PC-3 (cell line): Measurements from ENCODE around the gene GDF11. TPM values are rescaled to one million over a fixed set of nuclear protein-coding genes. Genes with fewer than 3 reads are reported as not detected.

Source experiments
- ATAC-seq: fragments of 200-7000 bp; cut with Tn5 transposase; 2 replicates; pipeline ENCODE4 v1.9.1; 2020; ENCODE audit warnings: mild to moderate bottlenecking, moderate library complexity
- BruUV-seq: library from RNA; stranded (reverse); fragments of 400-500 nt; replicated peaks from 2 replicates; lab custom pipeline; 2021; lab: Mats Ljungman, UMichigan
- CTCF ChIA-PET: fragments of 300-600 bp; sonication (Branson Sonifier 250); formaldehyde crosslinking; loops from one replicate; lab custom pipeline; 2022; ENCODE audit warnings: antibody characterized with exemption; lab: Charles Lee
- POLR2A ChIA-PET: fragments of 300-600 bp; sonication (Branson Sonifier 250); formaldehyde crosslinking; loops from one replicate; lab custom pipeline; 2022; ENCODE audit warnings: antibody characterized with exemption; ENCODE audit not compliant: unreplicated experiment; lab: Charles Lee
- DNase-seq: peaks from one replicate; pipeline ENCODE4 v3.0.0-alpha.2; 2015
- H2AFZ ChIP-seq: fragments of 300-600 bp; sonication (generic); 2 replicates; pipeline ENCODE4 v1.6.0; 2016; ENCODE audit warnings: antibody characterized with exemption, low read length
- H3F3A ChIP-seq: fragments of 300-600 bp; sonication (generic); one replicate; pipeline ENCODE4 v1.6.0; 2017; ENCODE audit warnings: antibody characterized with exemption, low read length, control low read depth, mild to moderate bottlenecking; ENCODE audit not compliant: unreplicated experiment
- H3K27ac ChIP-seq: fragments of 300-600 bp; sonication (generic); 2 replicates; pipeline ENCODE4 v1.5.1; 2016; ENCODE audit warnings: mild to moderate bottlenecking, low read length
- H3K27me3 ChIP-seq: fragments of 300-600 bp; sonication (generic); 2 replicates; pipeline ENCODE4 v1.6.1; 2016; ENCODE audit warnings: low read length, mixed read lengths
- H3K36me3 ChIP-seq: fragments of 300-600 bp; sonication (generic); 2 replicates; pipeline ENCODE4 v1.6.1; 2016; ENCODE audit warnings: low read depth, mixed run types, low read length, mixed read lengths
- H3K4me1 ChIP-seq: fragments of 300-600 bp; sonication (generic); 2 replicates; pipeline ENCODE4 v1.5.1; 2016; ENCODE audit warnings: low read length; ENCODE audit not compliant: insufficient read depth
- H3K4me2 ChIP-seq: fragments of 300-600 bp; sonication (generic); 2 replicates; pipeline ENCODE4 v1.6.0; 2016; ENCODE audit warnings: low read length
- H3K4me3 ChIP-seq: fragments of 300-600 bp; sonication (generic); 2 replicates; pipeline ENCODE4 v1.5.1; 2016; ENCODE audit warnings: mild to moderate bottlenecking, low read length, mixed read lengths
- H3K79me2 ChIP-seq: fragments of 300-600 bp; sonication (generic); 2 replicates; pipeline ENCODE4 v1.6.1; 2017; ENCODE audit warnings: low read length, mixed read lengths
- H3K9ac ChIP-seq: fragments of 300-600 bp; sonication (generic); 2 replicates; pipeline ENCODE4 v1.6.0; 2016; ENCODE audit warnings: mild to moderate bottlenecking, low read length
- H3K9me2 ChIP-seq: fragments of 300-600 bp; sonication (generic); replicated peaks from 2 replicates; pipeline ENCODE4 v1.6.1; 2016; ENCODE audit warnings: mixed run types, low read length, mixed read lengths
- H3K9me3 ChIP-seq: fragments of 300-600 bp; sonication (generic); 2 replicates; pipeline ENCODE4 v1.6.1; 2016; ENCODE audit warnings: low read length, mixed read lengths
- H4K20me1 ChIP-seq: fragments of 300-600 bp; sonication (generic); 2 replicates; pipeline ENCODE4 v1.6.1; 2016; ENCODE audit warnings: low read length, mixed read lengths
- CTCF ChIP-seq: fragments of 300-600 bp; sonication (generic); conservative IDR thresholded peaks from 2 replicates; pipeline ENCODE4 v1.5.1; 2017; ENCODE audit warnings: antibody characterized with exemption, low read depth, mild to moderate bottlenecking, low read length
- EZH2 ChIP-seq: fragments of 300-600 bp; sonication (generic); IDR thresholded peaks from one replicate; pipeline ENCODE4 v1.6.1; 2017; ENCODE audit warnings: antibody characterized with exemption, mild to moderate bottlenecking, low read length; ENCODE audit not compliant: unreplicated experiment
- EZH2phosphoT487 ChIP-seq: fragments of 300-600 bp; sonication (generic); IDR thresholded peaks from 2 replicates; pipeline ENCODE4 v1.6.1; 2018; ENCODE audit warnings: mild to moderate bottlenecking, antibody characterized with exemption, low read length, borderline replicate concordance
- intact Hi-C: fragments of 100-400 bp; cut with micrococcal nuclease; formaldehyde crosslinking; loops from 2 replicates; pipeline ENCODE4 v1.9.0; 2023
- total RNA-seq: library from RNA; depleted of rRNA; stranded (reverse); fragments of >200 nt; gene quantifications from 2 replicates; pipeline ENCODE4 v1.2.3, GENCODE V29; 2014

The GDF11 gene
- total RNA-seq, 1 experiment from 2014 or later, result 7.1 TPM

DNA sequence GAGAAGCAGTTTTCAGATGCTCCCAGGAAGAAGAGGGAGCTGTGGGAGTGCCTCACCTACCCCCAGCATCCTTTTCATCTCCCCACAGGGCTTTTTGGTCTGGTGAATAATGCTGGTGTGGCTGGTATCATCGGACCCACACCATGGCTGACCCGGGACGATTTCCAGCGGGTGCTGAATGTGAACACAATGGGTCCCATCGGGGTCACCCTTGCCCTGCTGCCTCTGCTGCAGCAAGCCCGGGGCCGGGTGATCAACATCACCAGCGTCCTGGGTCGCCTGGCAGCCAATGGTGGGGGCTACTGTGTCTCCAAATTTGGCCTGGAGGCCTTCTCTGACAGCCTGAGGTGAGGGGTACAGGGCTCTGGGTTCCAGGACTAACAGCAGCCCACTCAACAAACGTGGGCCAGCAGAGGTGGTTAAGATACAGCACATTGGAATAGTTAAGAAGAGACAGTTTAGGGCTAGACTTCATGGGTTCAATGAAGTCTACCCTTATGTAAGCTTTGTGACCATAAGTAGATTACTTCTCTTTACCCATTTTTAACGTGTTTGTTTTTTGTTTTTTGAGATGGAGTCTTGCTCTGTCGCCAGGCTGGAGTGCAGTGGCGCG, 21.2 kb upstream of the GDF11 start:
- DNase-seq (peak; percentile 51), ATAC-seq (peak; percentile 14)
- peak overlapping the region; percentile 15; the same call in 1 of the 2 replicates for H3K4me3 ChIP-seq
- no peaks in the 10 kb centered on the region for H3K9me2 ChIP-seq
- TF ChIP-seq CTCF (no peak), EZH2phosphoT487 (no peak), EZH2 (no peak)
- H3K4me2 ChIP-seq, result peak overlapping the region; percentile 68
- H3F3A ChIP-seq, result no peaks in the 10 kb centered on the region
- H3K36me3 ChIP-seq, result peaks cover 25% of the 10 kb centered on the region
- H3K79me2 ChIP-seq, result peaks cover 4% of the 10 kb centered on the region
- H3K27ac ChIP-seq, result peak overlapping the region; percentile 51
- H3K4me1 ChIP-seq, result peaks cover 64% of the 10 kb centered on the region
- no peak overlapping the region for H3K9ac ChIP-seq
- BruUV-seq, result no TSS peak
- no peak overlapping the region for H2AFZ ChIP-seq
- ChIA-PET CTCF (interaction anchor here (1.4 to 2.9 kb wide), 3 partner anchors 8 to 40 kb away, joined by 7 to 50 read pairs (median 25); partner anchors contain the start of gene CD63), POLR2A (interaction anchor here (0.5 to 1.7 kb wide), 3 partner anchors 8 to 638 kb away, joined by 3 to 18 read pairs (median 3); a partner anchor contains a TSS)
- no peaks in the 10 kb centered on the region for H3K9me3 ChIP-seq
- H3K27me3 ChIP-seq, result no peaks in the 10 kb centered on the region
- intact Hi-C loops, result loop anchor here (1.0 kb wide), 2 partner anchors 40 to 61 kb away; a partner anchor contains a TSS
- 0 out of 2 replicates have a peak, but pooled peaks cover 2% of the 10 kb centered on the region for H4K20me1 ChIP-seq

- Histone ChIP-seq H2AFZ (no peak overlapping the region), H3K36me3 (peaks cover 27% of the 10 kb centered on the region), H3K27ac (no peak overlapping the region), H3K4me3 (no peak overlapping the region), H3K9me3 (no peaks in the 10 kb centered on the region), H3K9ac (no peak overlapping the region), H3K4me2 (no peak overlapping the region), H3K4me1 (peaks cover 59% of the 10 kb centered on the region), H3K9me2 (no peaks in the 10 kb centered on the region), H3F3A (no peaks in the 10 kb centered on the region), H4K20me1 (peaks cover 8% of the 10 kb centered on the region), H3K27me3 (no peaks in the 10 kb centered on the region), H3K79me2 (peaks cover 17% of the 10 kb centered on the region)
- ChIA-PET CTCF (no interaction called here), POLR2A (interaction anchor here (0.6 kb wide), 1 partner anchor 46 kb away, joined by 4 read pairs; no protein-coding TSS in a partner anchor)
- no peak for TF ChIP-seq CTCF
- TF ChIP-seq EZH2, result no peak
- TF ChIP-seq EZH2phosphoT487, result no peak
- no TSS peak for BruUV-seq
- intact Hi-C loops, result no loop called here
- DNase-seq, result no peak
- no peak for ATAC-seq
These were observed 20.0 kb upstream of the GDF11 start for GRCh38 chr12:55722948-55723347.
